OCI-LY3 (cell line): ENCODE data around the gene CCS.

Source experiments
- EZH2phosphoT487 ChIP-seq: fragments of 200-600 bp; shearing (Covaris generic); IDR thresholded peaks from 2 replicates; pipeline ENCODE4 v1.6.1; 2018; ENCODE audit warnings: antibody characterized with exemption, mixed run types, low read depth
- TF ChIP-seq, protein P1 (sequence below): fragments of 200-600, 300-600 bp; sonication (generic); IDR thresholded peaks from 2 replicates; pipeline ENCODE4 v1.5.1; 2014; ENCODE audit warnings: antibody characterized with exemption, low read length, low read depth

DNA sequence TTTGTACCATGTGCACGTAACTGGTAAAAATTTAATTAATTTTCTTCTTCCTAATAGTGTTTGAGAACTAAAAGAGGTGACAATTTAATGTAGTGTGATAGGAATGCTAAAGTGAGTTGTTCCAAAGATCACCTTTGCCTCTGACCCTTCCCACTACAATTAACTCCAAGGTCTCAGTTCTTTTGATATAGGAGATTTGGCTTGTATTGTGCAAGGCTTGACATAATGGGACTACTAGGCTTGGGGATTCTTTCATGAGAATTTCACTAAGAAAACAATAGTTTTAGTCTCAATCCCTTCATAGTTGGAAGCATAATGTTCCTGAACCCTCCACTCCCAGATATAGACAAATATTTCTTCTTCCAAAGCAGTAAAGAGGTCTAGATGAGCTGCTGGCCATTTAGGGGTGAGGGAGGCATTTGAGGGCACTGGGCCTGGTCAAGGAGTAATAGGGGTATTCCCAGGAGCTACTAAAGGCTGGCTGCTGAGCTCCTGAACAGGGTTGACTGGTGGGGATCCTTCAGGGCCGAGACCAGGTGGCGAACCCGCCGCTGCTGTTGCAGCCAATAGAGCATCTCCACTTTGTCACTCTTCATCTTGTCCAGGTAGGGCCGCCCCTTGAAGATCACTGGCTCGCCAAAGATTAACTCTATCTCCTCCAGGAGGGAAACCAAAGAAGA lies 2.8 kb upstream of the CCS start:
- TF ChIP-seq, protein P1, sequence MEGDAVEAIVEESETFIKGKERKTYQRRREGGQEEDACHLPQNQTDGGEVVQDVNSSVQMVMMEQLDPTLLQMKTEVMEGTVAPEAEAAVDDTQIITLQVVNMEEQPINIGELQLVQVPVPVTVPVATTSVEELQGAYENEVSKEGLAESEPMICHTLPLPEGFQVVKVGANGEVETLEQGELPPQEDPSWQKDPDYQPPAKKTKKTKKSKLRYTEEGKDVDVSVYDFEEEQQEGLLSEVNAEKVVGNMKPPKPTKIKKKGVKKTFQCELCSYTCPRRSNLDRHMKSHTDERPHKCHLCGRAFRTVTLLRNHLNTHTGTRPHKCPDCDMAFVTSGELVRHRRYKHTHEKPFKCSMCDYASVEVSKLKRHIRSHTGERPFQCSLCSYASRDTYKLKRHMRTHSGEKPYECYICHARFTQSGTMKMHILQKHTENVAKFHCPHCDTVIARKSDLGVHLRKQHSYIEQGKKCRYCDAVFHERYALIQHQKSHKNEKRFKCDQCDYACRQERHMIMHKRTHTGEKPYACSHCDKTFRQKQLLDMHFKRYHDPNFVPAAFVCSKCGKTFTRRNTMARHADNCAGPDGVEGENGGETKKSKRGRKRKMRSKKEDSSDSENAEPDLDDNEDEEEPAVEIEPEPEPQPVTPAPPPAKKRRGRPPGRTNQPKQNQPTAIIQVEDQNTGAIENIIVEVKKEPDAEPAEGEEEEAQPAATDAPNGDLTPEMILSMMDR = no peak
- no peak for TF ChIP-seq EZH2phosphoT487
